HL-60 (cell line): ENCODE data around the gene DNAJB6.

Experiments used
- GABPA ChIP-seq: IDR thresholded peaks from 2 replicates; pipeline ENCODE4 v1.6.1; 2012; ENCODE audit warnings: low read depth
- POLR2AphosphoS5 ChIP-seq: IDR thresholded peaks from 2 replicates; pipeline ENCODE4 v1.6.1; 2012; ENCODE audit warnings: low read depth
- TF ChIP-seq, protein P1 (sequence below): IDR thresholded peaks from one replicate; pipeline ENCODE4 v1.5.1; 2011; ENCODE audit warnings: low read length, control low read depth, inconsistent platforms; ENCODE audit not compliant: insufficient read depth
- TF ChIP-seq, protein P2 (sequence below): IDR thresholded peaks from 2 replicates; pipeline ENCODE4 v1.6.1; 2012; ENCODE audit warnings: low read depth; ENCODE audit not compliant: insufficient replicate concordance

DNA sequence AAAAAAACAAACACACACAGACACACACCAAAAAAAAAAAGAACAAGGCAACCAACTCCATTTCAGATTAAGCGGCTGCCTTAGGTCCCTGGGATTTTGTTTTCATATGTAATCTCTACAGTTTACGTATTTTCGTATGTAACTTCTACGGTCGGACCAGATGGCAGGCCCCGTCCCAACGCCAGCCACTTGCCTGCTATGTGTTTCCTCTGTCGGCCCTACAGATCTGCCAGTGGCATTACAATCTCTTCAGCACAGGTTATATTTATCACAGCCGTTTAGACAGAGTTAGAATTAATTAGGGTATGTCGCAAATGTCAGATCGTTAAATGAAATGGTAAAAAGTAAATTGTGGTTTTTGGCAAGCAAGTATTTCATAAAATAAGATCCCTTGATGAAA, 99.3 kb downstream of the DNAJB6 start:
- TF ChIP-seq POLR2AphosphoS5: no peak
- TF ChIP-seq, protein P1, sequence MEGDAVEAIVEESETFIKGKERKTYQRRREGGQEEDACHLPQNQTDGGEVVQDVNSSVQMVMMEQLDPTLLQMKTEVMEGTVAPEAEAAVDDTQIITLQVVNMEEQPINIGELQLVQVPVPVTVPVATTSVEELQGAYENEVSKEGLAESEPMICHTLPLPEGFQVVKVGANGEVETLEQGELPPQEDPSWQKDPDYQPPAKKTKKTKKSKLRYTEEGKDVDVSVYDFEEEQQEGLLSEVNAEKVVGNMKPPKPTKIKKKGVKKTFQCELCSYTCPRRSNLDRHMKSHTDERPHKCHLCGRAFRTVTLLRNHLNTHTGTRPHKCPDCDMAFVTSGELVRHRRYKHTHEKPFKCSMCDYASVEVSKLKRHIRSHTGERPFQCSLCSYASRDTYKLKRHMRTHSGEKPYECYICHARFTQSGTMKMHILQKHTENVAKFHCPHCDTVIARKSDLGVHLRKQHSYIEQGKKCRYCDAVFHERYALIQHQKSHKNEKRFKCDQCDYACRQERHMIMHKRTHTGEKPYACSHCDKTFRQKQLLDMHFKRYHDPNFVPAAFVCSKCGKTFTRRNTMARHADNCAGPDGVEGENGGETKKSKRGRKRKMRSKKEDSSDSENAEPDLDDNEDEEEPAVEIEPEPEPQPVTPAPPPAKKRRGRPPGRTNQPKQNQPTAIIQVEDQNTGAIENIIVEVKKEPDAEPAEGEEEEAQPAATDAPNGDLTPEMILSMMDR: no peak
- TF ChIP-seq, protein P2, sequence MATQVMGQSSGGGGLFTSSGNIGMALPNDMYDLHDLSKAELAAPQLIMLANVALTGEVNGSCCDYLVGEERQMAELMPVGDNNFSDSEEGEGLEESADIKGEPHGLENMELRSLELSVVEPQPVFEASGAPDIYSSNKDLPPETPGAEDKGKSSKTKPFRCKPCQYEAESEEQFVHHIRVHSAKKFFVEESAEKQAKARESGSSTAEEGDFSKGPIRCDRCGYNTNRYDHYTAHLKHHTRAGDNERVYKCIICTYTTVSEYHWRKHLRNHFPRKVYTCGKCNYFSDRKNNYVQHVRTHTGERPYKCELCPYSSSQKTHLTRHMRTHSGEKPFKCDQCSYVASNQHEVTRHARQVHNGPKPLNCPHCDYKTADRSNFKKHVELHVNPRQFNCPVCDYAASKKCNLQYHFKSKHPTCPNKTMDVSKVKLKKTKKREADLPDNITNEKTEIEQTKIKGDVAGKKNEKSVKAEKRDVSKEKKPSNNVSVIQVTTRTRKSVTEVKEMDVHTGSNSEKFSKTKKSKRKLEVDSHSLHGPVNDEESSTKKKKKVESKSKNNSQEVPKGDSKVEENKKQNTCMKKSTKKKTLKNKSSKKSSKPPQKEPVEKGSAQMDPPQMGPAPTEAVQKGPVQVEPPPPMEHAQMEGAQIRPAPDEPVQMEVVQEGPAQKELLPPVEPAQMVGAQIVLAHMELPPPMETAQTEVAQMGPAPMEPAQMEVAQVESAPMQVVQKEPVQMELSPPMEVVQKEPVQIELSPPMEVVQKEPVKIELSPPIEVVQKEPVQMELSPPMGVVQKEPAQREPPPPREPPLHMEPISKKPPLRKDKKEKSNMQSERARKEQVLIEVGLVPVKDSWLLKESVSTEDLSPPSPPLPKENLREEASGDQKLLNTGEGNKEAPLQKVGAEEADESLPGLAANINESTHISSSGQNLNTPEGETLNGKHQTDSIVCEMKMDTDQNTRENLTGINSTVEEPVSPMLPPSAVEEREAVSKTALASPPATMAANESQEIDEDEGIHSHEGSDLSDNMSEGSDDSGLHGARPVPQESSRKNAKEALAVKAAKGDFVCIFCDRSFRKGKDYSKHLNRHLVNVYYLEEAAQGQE: no peak
- TF ChIP-seq GABPA: no peak
